GM12864 (cell line): Measurements from ENCODE around the gene SMIM36.
"Not testable (repeated sequence)": the region's sequence is repeated elsewhere in the genome, so short reads cannot be mapped to it uniquely, and the experiment has no call there.

Source experiments
- DNase-seq: peaks from one replicate; pipeline ENCODE4 v3.0.0-alpha.2; 2011; ENCODE audit warnings: low read depth
- H3K4me3 ChIP-seq: 2 replicates; pipeline ENCODE4 v1.5.1; 2011; ENCODE audit warnings: mild to moderate bottlenecking, low read depth, low read length, control low read depth
- CTCF ChIP-seq: IDR thresholded peaks from 2 replicates; pipeline ENCODE4 v1.5.1; 2011; ENCODE audit warnings: low read depth, mild to moderate bottlenecking, moderate library complexity, low read length, control low read depth, inconsistent platforms; ENCODE audit errors: missing control alignments

SMIM36 gene

DNA sequence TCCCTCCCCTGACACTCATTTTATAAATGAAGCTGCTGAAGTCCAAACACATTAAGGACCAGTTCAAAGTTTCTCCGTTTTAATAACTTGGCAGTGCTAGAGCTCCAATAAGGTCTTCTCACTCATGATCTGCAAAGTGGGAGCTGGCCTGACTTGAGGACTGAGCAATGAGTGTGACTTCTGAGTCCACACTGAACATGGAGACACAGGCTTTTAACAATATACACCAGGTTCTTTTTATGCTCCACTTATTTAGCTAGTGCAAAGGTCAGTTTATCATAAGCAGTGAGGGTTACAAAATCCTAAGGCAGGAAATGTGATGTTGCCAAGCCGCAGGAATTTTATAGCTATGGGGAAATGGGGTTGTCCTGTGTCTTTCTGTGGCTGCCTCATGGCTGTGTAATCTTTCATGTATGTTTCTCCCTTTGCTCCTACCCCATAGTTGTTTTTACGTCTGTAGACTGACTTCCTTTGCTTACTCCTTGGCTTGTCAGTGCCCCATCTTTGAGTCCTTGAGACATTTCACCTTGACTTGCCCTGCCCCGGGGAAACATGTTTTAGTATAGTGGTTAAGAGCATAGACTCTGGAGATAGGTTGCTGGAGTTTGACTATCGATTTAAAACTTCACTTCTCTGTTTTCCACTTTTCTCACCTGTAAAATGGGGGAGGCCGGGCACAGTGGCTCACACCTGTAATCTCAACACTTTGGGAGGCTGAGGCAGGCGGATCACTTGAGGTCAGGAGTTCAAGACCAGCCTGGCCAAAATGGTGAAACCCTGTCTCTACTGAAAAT, 77.4 kb downstream of the SMIM36 start:
- TF ChIP-seq CTCF = no peak
- DNase-seq = no peak
- H3K4me3 ChIP-seq = no peak overlapping the region

DNA sequence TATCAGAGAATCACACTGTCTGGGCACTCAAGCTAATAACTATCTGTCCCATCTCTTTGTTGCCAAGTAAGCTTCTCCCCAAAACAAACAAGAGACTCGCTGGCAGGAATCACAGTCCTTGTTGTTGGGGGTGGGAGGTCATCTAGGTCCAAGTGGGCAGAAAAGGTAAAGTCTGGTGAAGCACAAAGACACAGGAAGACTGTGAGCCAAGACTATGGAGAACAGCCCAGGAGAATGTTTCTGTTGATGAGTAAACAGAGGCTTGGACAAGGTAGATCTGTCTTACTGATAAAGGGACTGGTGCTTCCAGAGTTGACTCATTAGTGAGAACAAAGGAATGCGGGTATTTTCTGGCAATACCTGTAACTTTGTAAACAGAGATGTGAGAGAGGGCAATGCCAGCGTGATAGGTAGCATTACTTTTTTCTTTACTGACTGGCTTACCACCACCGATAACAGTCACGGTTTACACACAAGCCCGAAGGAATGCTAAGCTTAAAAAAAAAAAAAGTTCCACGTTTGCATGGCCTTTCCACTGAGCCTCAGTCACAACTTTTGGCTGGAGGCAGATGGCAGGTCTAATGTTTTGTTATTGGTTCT, 78.1 kb downstream of the SMIM36 start:
- no peak overlapping the region for H3K4me3 ChIP-seq
- no peak for DNase-seq
- no peak for TF ChIP-seq CTCF

DNA sequence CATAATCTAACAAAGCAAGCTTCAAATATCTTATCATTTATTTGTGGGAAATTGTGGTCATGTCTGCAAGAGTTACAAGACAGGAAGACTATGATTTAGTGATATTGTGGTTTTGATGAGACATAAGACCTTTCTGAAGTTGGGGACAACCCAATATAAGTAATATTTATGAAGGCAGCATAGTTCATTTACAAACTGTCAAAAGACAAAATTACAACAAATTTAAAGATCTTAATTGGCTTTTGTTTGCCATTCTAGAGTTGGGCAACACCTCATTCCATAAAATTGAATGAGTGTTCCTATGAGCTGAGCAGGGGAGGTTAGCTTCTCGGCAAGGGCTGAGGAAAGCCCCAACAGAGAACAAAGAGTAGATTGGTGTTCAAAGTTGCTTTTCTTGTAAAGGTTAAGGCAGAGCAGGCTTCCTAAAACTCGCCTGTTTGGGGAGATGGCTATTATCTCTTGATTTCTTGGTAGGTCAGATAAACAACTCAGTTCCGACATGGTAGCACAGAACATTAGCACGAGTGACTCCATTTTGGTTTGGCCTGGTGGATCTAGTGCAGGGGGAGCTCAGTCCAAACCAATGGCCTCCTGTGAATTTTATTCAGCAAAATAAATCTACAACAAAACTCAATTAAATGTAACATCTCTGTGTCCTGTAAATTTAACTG, 78.8 kb downstream of the SMIM36 start:
- no peak for DNase-seq
- TF ChIP-seq CTCF = no peak
- H3K4me3 ChIP-seq = no peak overlapping the region

DNA sequence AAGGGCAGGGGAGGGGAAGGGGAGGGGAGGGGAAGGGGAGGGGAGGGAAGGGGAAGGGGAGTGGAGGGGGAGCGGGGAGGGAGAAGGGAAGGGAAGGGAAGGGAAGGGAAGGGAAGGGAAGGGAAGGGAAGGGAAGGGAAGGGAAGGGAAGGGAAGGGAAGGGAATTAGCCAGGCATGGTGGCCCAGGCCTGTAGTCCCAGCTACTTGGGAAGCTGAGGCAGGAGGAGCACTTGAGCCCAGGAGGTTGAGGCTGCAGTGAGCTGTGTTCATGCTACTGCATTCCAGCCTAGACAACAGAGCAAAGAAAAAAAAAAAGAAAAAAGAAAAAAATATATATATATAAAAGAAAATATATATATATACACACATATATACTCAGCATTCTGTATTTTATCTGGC, 79.3 kb downstream of the SMIM36 start:
- DNase-seq, H3K4me3 ChIP-seq: not testable (repeated sequence)

- no peak for TF ChIP-seq CTCF
- no peak overlapping the region for H3K4me3 ChIP-seq
- no peak for DNase-seq
These were observed 80.5 kb downstream of the SMIM36 start for GRCh38 chr17:55430541-55431288.

DNA sequence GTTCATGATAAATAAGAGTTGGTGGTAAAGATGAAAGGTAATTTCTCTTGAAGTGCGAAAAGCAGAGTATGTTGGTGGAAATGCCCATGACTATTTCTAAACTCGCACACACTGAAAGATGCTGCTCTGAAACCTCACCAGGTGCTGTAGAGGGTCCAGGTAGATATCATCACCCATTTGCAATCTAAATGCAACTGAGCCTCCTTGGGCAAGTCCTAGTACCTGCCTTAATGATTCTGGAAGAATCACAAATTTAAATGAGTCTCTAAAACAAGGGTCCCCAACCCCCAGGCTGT, 83.7 kb downstream of the SMIM36 start:
- TF ChIP-seq CTCF = no peak
- H3K4me3 ChIP-seq = no peak overlapping the region
- DNase-seq = no peak
